ENCODE results near the gene PACS2. TPM values are rescaled to one million over a fixed set of nuclear protein-coding genes. Genes with fewer than 3 reads are reported as not detected.
"Not testable (repeated sequence)": the region's sequence is repeated elsewhere in the genome, so short reads cannot be mapped to it uniquely, and the experiment has no call there.

Gene PACS2
- total and polyA plus RNA-seq, 2 donors: 43.8 to 67.9 TPM

DNA sequence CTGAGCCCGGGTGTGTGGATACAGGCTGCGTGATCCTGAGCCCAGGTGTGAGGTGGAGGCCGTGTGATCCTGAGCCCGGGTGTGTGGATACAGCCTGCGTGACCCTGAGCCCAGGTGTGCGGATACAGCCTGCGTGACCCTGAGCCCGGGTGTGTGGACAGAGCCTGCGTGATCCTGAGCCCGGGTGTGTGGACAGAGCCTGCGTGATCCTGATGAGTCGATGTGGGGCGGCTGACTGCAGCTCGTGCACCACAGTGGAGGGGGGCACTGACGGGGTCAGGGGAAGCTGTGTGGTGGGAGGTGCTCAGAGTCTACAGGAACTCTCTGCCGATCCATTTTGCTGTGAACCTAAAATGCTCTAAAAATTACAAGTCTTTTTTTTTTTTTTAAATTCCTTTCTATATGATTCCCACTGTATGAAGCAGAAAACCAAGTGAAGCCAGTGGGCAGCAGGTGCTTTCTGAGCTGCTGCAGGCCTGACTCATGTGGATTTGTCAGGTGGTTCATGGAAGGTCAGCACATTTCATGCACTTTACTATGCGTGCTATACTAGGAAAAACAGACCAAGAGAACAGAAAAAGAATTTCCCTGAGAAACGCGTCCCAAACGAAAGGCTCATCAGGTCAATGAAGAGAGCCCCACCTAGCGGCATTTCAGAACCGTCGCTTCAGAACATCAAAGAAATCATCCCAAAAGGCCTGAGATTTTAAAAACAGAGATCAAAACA is 33.0 kb upstream of the PACS2 start:
- peak; percentile 41 for DNase-seq (ENCODE audit: extremely low spot score)
- no peaks in the 10 kb centered on the region for H3K36me3 ChIP-seq (ENCODE audit: insufficient read depth)
- no peak overlapping the region for H3K27ac ChIP-seq (ENCODE audit: low read depth)
- no peak overlapping the region for H3K4me3 ChIP-seq (ENCODE audit: low read depth, low read length)
- H3K4me1 ChIP-seq (ENCODE audit: insufficient read depth): no peaks in the 10 kb centered on the region
- 67% methylated on average over 23 of the region's 23 CpGs for WGBS

GRCh38 chr14:105282098-105282725 is 32.3 kb upstream of the PACS2 start:
- Histone ChIP-seq H3K36me3 (ENCODE audit: insufficient read depth) (no peaks in the 10 kb centered on the region), H3K4me3 (ENCODE audit: low read depth, low read length) (no peak overlapping the region), H3K27ac (ENCODE audit: low read depth) (no peak overlapping the region), H3K4me1 (ENCODE audit: insufficient read depth) (no peaks in the 10 kb centered on the region)
- WGBS: 73% methylated on average over 16 of the region's 16 CpGs
- no peak for DNase-seq (ENCODE audit: extremely low spot score)

DNA sequence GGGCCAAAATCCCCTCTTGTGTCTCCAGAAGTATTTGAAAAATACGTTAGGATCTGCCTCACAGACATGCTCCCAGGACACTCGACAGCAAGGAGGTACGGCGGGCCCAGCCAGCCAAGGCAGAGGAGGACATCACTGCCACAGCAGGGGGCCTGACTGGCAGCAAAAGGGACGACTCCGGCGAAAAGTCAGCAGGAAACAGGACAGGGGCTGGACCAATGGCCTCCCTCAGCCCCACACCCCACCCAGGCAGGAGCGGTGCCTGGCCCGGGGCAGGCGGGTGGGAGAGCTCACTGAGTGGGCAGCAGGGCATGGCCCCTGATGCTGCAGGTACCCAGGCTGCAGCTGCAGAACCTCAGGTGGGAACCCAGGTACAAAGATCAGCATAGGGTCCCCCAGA is 31.5 kb upstream of the PACS2 start:
- H3K36me3 ChIP-seq (ENCODE audit: insufficient read depth): no peaks in the 10 kb centered on the region
- no peak overlapping the region for H3K4me3 ChIP-seq (ENCODE audit: low read depth, low read length)
- no peaks in the 10 kb centered on the region for H3K4me1 ChIP-seq (ENCODE audit: insufficient read depth)
- 82% methylated on average over 10 of the region's 10 CpGs for WGBS
- DNase-seq (ENCODE audit: extremely low spot score): no peak
- no peak overlapping the region for H3K27ac ChIP-seq (ENCODE audit: low read depth)

DNA sequence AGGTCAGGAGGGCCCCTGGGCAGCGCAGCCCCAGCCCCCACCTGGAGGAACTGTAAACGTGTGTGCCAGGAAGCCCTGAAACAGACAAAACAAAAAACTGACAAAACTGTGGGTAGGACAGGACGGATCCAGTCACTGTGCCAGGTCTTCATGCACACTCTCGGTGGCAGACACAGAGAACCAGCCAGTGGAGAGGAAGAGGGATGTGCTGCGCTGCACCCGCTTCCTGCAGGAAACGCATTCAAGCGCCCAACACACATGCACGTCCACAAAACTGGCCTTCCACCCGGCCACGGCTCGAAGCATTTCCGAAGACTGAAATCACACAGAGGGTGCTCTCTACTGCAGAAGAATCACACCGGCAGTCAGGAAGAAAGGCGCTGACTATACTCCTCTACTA is 30.6 kb upstream of the PACS2 start:
- no peaks in the 10 kb centered on the region for H3K4me1 ChIP-seq (ENCODE audit: insufficient read depth)
- no peak overlapping the region for H3K4me3 ChIP-seq (ENCODE audit: low read depth, low read length)
- H3K27ac ChIP-seq (ENCODE audit: low read depth): no peak overlapping the region
- no peaks in the 10 kb centered on the region for H3K36me3 ChIP-seq (ENCODE audit: insufficient read depth)
- 75% methylated on average over 15 of the region's 15 CpGs for WGBS
- DNase-seq (ENCODE audit: extremely low spot score): no peak

DNA sequence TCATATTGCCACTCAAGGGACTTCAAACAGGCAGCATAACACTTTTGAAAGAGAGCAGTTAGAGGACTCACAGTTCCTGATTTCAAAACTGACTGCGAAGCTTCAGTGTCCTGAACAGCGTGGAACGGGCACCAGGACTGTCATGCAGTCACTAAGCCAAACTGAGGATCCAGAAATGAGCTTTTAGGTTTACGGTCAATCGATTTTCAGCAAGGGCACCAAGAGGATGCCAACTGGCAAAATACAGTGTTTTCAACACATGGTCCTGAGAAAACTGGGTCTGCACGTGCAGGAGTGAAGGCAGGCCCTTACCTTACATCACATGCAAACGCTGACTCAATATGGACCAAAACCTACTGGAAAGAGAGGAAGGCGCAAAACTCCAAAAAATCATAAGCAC is 29.4 kb upstream of the PACS2 start:
- Histone ChIP-seq H3K4me3 (ENCODE audit: low read depth, low read length) (no peak overlapping the region), H3K4me1 (ENCODE audit: insufficient read depth) (no peaks in the 10 kb centered on the region), H3K27ac (ENCODE audit: low read depth) (no peak overlapping the region), H3K36me3 (ENCODE audit: insufficient read depth) (no peaks in the 10 kb centered on the region)
- WGBS: 93% methylated on average over 8 of the region's 8 CpGs
- no peak for DNase-seq (ENCODE audit: extremely low spot score)

DNA sequence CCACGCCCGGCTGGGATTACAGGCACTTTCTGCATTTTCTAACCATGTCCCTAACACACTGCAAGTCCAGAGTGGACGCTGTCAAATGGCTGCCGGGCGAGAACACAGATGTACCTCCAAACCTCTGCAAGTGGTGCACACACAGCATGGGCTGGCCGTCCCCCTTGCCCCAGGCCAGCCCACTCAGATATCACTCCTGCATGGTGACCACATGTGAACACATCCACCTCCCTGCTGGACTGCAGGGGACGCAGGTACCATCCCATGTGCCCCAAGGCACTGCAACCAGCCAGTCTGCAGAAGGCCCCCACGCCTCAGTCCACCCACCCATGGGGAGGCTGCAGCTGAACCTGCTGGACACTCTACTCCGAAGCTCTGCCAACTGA is 27.8 kb upstream of the PACS2 start:
- Histone ChIP-seq H3K4me1 (ENCODE audit: insufficient read depth) (no peaks in the 10 kb centered on the region), H3K36me3 (ENCODE audit: insufficient read depth) (no peaks in the 10 kb centered on the region), H3K4me3 (ENCODE audit: low read depth, low read length) (no peak overlapping the region), H3K27ac (ENCODE audit: low read depth) (no peak overlapping the region)
- no peak for DNase-seq (ENCODE audit: extremely low spot score)
- WGBS: 92% methylated on average over 9 of the region's 9 CpGs

GRCh38 chr14:105287249-105288102 is 27.1 kb upstream of the PACS2 start:
- WGBS: 86% methylated on average over 24 of the region's 24 CpGs
- H3K36me3 ChIP-seq (ENCODE audit: insufficient read depth): no peaks in the 10 kb centered on the region
- no peak overlapping the region for H3K27ac ChIP-seq (ENCODE audit: low read depth)
- no peak for DNase-seq (ENCODE audit: extremely low spot score)
- no peaks in the 10 kb centered on the region for H3K4me1 ChIP-seq (ENCODE audit: insufficient read depth)
- no peak overlapping the region for H3K4me3 ChIP-seq (ENCODE audit: low read depth, low read length)

- H3K27ac ChIP-seq (ENCODE audit: low read depth); H3K4me1 ChIP-seq (ENCODE audit: insufficient read depth); H3K36me3 ChIP-seq (ENCODE audit: insufficient read depth); H3K4me3 ChIP-seq (ENCODE audit: low read depth, low read length); DNase-seq (ENCODE audit: extremely low spot score): not testable (repeated sequence)
- WGBS: 88% methylated on average over 6 of the region's 6 CpGs
Observed at GRCh38 chr14:105288936-105289335, 25.6 kb upstream of the PACS2 start.

DNA sequence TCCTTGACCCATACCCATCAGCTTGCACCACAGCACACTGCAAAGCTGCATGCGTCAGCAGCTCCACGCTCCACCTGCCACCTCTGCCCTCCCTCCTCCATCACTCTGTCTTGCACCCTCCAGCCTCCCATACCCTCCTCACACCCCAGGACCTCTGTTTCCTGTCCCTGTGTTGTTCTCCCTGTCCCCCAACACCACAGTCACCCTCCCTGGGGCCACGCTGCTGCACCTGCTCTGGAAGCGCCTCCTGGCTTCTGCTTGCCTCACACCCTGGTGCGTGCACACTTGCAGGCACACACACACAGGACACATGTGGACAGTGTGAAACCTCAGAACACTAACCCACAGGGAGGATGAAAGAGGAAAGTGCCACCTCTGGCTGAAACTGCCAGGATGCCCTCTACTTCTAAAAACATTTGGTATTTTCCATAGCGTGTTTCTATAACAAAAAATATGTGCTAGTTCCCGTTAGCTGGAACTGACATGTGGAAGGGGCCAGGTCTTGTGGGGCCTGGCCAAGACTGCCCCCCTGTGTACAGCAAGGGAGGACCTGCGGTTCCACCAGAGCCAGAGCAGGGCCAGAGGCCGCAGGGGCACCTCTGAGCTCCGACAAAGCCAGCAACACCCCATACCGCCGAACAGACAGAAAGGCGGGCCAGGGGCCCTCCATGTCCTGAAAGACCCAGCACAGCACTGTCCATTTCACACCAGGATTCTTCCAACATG is 23.8 kb upstream of the PACS2 start:
- 83% methylated on average over 13 of the region's 13 CpGs for WGBS
- H3K27ac ChIP-seq (ENCODE audit: low read depth): no peak overlapping the region

GRCh38 chr14:105292826-105293711 is 21.5 kb upstream of the PACS2 start:
- Histone ChIP-seq H3K27ac (ENCODE audit: low read depth) (no peak overlapping the region), H3K36me3 (ENCODE audit: insufficient read depth) (no peaks in the 10 kb centered on the region), H3K4me1 (ENCODE audit: insufficient read depth) (no peaks in the 10 kb centered on the region), H3K4me3 (ENCODE audit: low read depth, low read length) (no peak overlapping the region)
- no peak for DNase-seq (ENCODE audit: extremely low spot score)
- WGBS: 78% methylated on average over 26 of the region's 26 CpGs

More for the DNA sequence above, 23.8 kb upstream of the PACS2 start:
- DNase-seq (ENCODE audit: extremely low spot score): no peak
- Histone ChIP-seq H3K36me3 (ENCODE audit: insufficient read depth) (no peaks in the 10 kb centered on the region), H3K4me3 (ENCODE audit: low read depth, low read length) (no peak overlapping the region), H3K4me1 (ENCODE audit: insufficient read depth) (no peaks in the 10 kb centered on the region)

DNA sequence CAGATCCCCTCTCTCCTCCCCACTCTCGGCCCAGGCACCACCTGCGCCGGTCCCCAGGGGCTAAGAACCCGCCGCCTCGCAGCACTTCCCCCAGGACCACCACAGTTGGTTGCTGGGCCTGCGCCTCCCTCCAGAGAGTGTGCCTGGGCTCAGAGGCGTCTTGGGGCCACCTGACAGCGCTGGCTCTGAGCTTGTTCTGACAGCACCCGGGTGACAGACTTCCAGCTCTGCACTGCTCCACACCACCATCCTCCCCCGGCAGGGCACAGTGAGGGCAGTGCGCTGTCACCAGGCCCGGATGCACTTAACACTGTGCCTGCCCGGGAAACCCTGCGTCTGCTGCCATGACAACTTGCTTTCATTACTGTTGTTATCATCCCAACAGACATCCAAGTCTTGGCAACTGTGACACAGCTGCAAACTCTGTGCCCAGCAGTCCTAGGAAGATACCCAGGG is 20.4 kb upstream of the PACS2 start:
- WGBS: 58% methylated on average over 15 of the region's 15 CpGs
- H3K4me3 ChIP-seq (ENCODE audit: low read depth, low read length): no peak overlapping the region
- H3K36me3 ChIP-seq (ENCODE audit: insufficient read depth): no peaks in the 10 kb centered on the region
- H3K27ac ChIP-seq (ENCODE audit: low read depth): no peak overlapping the region
- no peak for DNase-seq (ENCODE audit: extremely low spot score)
- no peaks in the 10 kb centered on the region for H3K4me1 ChIP-seq (ENCODE audit: insufficient read depth)

GRCh38 chr14:105297311-105297710 is 17.2 kb upstream of the PACS2 start:
- H3K36me3 ChIP-seq (ENCODE audit: insufficient read depth); DNase-seq (ENCODE audit: extremely low spot score); H3K27ac ChIP-seq (ENCODE audit: low read depth); H3K4me3 ChIP-seq (ENCODE audit: low read depth, low read length); H3K4me1 ChIP-seq (ENCODE audit: insufficient read depth): not testable (repeated sequence)
- 98% methylated on average over 11 of the region's 11 CpGs for WGBS
